ENCODE measurements around the gene NDUFV2. TPM values are rescaled to one million over a fixed set of nuclear protein-coding genes. Genes with fewer than 3 reads are reported as not detected.

Gene NDUFV2
- polyA plus RNA-seq, 1 donor (not counting 4 experiments of a cell fraction or from before 2014, with no cell fraction given) = 202 TPM

- no peak overlapping the region for H3K4me3 ChIP-seq (ENCODE audit: control insufficient read depth in 2 of 3, extremely low read depth in 1 of 3, insufficient read depth in 2 of 3, low read depth in 1 of 3, low read length in 3 of 3)
- H2AFZ ChIP-seq (ENCODE audit: control insufficient read depth, low read length) = no peak overlapping the region
- peaks cover under 1% of the 10 kb centered on the region for H3K4me1 ChIP-seq (ENCODE audit: control insufficient read depth, extremely low read depth, insufficient read depth, low read length)
- no peaks in the 10 kb centered on the region for H4K20me1 ChIP-seq (ENCODE audit: control insufficient read depth, extremely low read depth, insufficient read depth, low read length)
- no peak overlapping the region for H3K27ac ChIP-seq (ENCODE audit: control insufficient read depth, insufficient read depth, low read length)
- peaks cover 16% of the 10 kb centered on the region for H3K79me2 ChIP-seq (ENCODE audit: control insufficient read depth, insufficient read depth, low read length)
- H3K9ac ChIP-seq (ENCODE audit: control insufficient read depth, extremely low read depth, insufficient read depth, low read length) = no peak overlapping the region
- TF ChIP-seq EZH2 (IDR thresholded peaks at IDR 0.05; ENCODE audit: low read length) (no peak), CTCF (optimal IDR thresholded peaks at IDR 0.05 in 1 of 3, IDR thresholded peaks at IDR 0.05 in 1 of 3, conservative IDR thresholded peaks at IDR 0.05 in 1 of 3; ENCODE audit: extremely low read depth in 1 of 3, insufficient read depth in 2 of 3, low read length in 3 of 3) (no peak)
- no peaks in the 10 kb centered on the region for H3K9me3 ChIP-seq (ENCODE audit: control insufficient read depth, low read depth, low read length)
- H3K36me3 ChIP-seq (ENCODE audit: control insufficient read depth in 2 of 2, extremely low read depth in 1 of 2, insufficient read depth in 2 of 2, low read length in 2 of 2) = peaks cover 8 to 25% of the 10 kb centered on the region in 2 experiments
- no peaks in the 10 kb centered on the region for H3K9me1 ChIP-seq (ENCODE audit: control insufficient read depth, extremely low read depth, insufficient read depth, low read length)
- no peak for FAIRE-seq
- H3K4me2 ChIP-seq (ENCODE audit: control insufficient read depth, extremely low read depth, insufficient read depth, low read depth, low read length) = no peak overlapping the region
- DNase-seq (ENCODE audit: low read depth, low spot score) = no peak
- dilution Hi-C loops (cut with MboI; ENCODE audit: extremely low pct_ligation_motif_present, low sequenced_read_pairs) = no loop called here
- no peaks in the 10 kb centered on the region for H3K27me3 ChIP-seq (ENCODE audit: control insufficient read depth, extremely low read depth, insufficient read depth, low read length)
Measured at GRCh38 chr18:9126337-9126736, 23.8 kb downstream of the NDUFV2 start.

GRCh38 chr18:9130195-9130594, 27.7 kb downstream of the NDUFV2 start:
- no peak overlapping the region for H3K27ac ChIP-seq (ENCODE audit: control insufficient read depth, insufficient read depth, low read length)

More at GRCh38 chr18:9130195-9130594, 27.7 kb downstream of the NDUFV2 start:
- Histone ChIP-seq H3K9me3 (ENCODE audit: control insufficient read depth, low read depth, low read length) (no peaks in the 10 kb centered on the region), H3K4me1 (ENCODE audit: control insufficient read depth, extremely low read depth, insufficient read depth, low read length) (peaks cover 4% of the 10 kb centered on the region), H4K20me1 (ENCODE audit: control insufficient read depth, extremely low read depth, insufficient read depth, low read length) (no peaks in the 10 kb centered on the region), H2AFZ (ENCODE audit: control insufficient read depth, low read length) (no peak overlapping the region), H3K4me2 (ENCODE audit: control insufficient read depth, extremely low read depth, insufficient read depth, low read depth, low read length) (no peak overlapping the region), H3K9ac (ENCODE audit: control insufficient read depth, extremely low read depth, insufficient read depth, low read length) (no peak overlapping the region), H3K79me2 (ENCODE audit: control insufficient read depth, insufficient read depth, low read length) (peaks cover 2% of the 10 kb centered on the region), H3K9me1 (ENCODE audit: control insufficient read depth, extremely low read depth, insufficient read depth, low read length) (no peaks in the 10 kb centered on the region), H3K27me3 (ENCODE audit: control insufficient read depth, extremely low read depth, insufficient read depth, low read length) (no peaks in the 10 kb centered on the region), H3K36me3 (ENCODE audit: control insufficient read depth in 2 of 2, extremely low read depth in 1 of 2, insufficient read depth in 2 of 2, low read length in 2 of 2) (peaks cover 8 to 22% of the 10 kb centered on the region in 2 experiments), H3K4me3 (ENCODE audit: control insufficient read depth in 2 of 3, extremely low read depth in 1 of 3, insufficient read depth in 2 of 3, low read depth in 1 of 3, low read length in 3 of 3) (no peak overlapping the region)
- no peak for DNase-seq (ENCODE audit: low read depth, low spot score)
- TF ChIP-seq CTCF (optimal IDR thresholded peaks at IDR 0.05 in 1 of 3, IDR thresholded peaks at IDR 0.05 in 1 of 3, conservative IDR thresholded peaks at IDR 0.05 in 1 of 3; ENCODE audit: extremely low read depth in 1 of 3, insufficient read depth in 2 of 3, low read length in 3 of 3) (no peak), EZH2 (IDR thresholded peaks at IDR 0.05; ENCODE audit: low read length) (no peak)
- dilution Hi-C loops (cut with MboI; ENCODE audit: extremely low pct_ligation_motif_present, low sequenced_read_pairs) = no loop called here
- FAIRE-seq = no peak

All from keratinocyte (primary cell).